Activated naive CD4-positive, alpha-beta T cell treated with anti-CD3 and anti-CD28 coated beads, Interleukin-2, amount 50 U/mL, for 16 hours (primary cell): ENCODE measurements around the gene VNN1.
"Not testable (repeated sequence)": the region's sequence is repeated elsewhere in the genome, so short reads cannot be mapped to it uniquely, and the experiment has no call there.

ENCODE experiments used
- DNase-seq: peaks from one replicate; pipeline ENCODE4 v3.0.0-alpha.2; 2020

The VNN1 gene

DNA sequence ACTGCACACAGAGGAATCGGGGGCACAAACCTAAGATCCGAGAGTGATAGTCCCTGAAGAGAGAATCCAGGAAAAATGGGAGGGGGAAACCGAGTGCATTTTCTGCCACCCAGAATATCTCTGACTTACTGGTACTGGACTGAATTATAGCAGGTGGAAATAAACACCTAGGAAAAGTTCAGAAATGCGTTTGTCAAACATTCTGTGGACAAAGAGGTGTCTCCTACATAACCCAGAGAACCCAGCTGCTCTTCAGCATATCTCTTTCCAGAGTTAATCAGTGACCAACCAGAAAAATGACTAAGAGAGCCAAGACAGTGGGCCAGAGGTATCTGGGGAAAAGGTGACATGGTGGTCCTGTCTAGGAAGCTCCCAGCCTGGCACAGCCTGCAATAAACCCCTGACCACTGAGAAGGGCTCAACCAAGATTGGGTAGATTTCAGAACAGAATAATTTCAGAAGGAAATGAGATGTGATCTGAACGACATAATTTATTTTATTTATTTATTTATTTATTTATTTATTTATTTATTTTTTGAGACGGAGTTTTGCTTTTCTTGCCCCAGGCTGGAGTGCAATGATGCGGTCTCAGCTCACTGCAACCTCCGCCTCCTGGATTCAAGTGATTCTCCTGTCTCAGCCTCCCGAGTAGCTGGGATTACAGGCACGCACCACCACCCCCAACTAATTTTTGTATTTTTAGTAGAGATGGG, 6.0 kb upstream of the VNN1 start:
- DNase-seq, result no peak

DNA sequence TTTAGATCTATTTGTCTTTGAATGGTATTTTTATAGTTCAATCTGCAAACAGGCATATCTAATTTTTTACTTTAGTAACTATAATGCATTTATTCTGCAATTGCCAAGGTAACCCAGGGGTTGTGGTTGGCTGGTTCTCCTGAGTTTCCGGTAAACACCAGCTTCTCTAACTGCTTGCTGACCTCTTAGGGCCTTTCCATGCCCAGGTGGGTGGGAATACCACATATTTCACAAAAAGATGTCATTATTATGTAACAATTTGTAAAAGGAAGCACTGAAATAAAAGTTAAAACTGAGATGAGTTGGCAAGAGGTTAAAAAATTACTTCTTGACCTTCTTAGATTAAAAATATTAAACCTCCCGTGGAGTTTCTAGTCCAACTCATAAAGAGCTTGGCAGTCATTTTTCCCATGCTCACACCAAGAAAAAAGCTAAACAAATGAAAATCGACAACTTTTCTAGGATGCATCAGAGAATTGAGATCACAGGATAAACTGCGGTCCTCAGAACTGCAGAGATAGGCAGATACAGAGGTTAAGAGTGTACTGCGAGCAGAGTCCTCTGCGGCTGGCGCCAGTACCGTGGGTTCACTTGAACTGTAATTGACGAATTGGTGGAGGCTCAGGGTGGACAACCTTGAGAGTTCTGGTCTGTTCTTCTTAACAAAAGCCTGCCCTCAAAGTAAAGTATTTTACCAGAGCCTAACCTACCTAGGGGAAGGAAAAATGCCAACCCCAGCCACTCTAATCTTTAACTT, 2.2 kb upstream of the VNN1 start:
- no peak for DNase-seq

DNA sequence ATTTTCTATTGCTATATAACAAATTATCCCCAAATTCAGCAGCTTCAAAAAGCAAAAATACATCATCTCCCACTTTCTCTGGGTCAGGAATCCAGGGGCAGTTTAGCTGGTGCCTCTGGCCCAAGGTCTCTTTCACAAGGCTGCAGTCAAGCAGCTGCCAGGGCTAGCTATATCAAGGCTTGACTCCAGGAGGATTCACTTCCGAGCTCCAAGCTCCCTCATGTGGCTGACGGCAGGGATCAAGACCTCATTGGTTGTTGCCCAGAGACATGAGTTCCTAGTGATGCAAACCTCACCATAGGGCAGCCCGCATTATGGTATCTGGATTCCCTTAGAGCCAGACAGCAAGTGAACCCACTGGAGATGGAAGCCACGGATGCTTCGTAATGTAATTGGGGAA, 1.3 kb upstream of the VNN1 start:
- no peak for DNase-seq

DNA sequence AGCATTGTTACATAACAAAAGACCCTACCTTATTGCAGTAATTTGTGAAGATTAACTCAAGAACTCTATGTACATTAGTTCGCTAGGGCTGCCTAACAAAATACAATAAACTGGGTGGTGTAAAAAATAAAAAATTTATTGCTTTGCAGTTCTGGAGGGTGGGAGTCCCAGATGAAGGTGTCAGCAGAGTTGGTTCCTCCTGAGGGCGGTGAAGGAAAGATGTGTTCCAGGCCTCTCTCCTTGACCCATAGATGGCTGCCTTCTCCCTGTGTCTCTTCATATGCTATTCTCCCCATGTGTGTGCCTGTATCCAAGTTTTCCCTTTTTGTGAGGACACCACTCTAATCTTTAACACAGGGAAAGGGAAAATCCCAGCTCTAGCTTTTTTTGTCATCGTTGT, 305 bp upstream of the VNN1 start:
- DNase-seq, result no peak

- DNase-seq, result no peak
Measured at GRCh38 chr6:132712366-132712765, 1.5 kb downstream of the VNN1 start.

GRCh38 chr6:132708771-132709170, 5.1 kb downstream of the VNN1 start:
- DNase-seq, result no peak

GRCh38 chr6:132708002-132708401, 5.9 kb downstream of the VNN1 start:
- DNase-seq, result no peak

DNA sequence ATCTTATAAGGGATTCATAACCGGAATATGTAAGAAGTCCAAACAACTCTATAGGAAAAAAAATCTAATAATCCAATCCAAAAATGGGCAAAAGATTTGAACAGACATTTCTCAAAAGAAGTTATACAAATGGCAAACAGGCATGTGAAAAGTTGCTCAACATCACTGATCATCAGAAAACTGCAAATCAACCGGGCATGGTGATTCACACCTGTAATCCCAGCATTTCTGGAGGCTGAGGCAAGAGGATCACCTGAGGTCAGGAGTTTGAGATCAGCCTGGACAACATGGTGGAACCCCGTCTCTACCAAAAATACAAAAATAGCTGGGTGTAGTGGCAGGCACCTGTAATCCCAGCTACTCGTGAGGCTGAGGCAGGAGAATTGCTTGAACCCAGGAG, 7.1 kb downstream of the VNN1 start:
- not testable (repeated sequence) for DNase-seq

GRCh38 chr6:132703936-132704335, 9.9 kb downstream of the VNN1 start:
- no peak for DNase-seq

GRCh38 chr6:132698608-132699007, 15.2 kb downstream of the VNN1 start:
- no peak for DNase-seq

- DNase-seq, result no peak
Measured at GRCh38 chr6:132695773-132696172, 18.1 kb downstream of the VNN1 start.

GRCh38 chr6:132693478-132693877, 20.4 kb downstream of the VNN1 start:
- no peak for DNase-seq

DNA sequence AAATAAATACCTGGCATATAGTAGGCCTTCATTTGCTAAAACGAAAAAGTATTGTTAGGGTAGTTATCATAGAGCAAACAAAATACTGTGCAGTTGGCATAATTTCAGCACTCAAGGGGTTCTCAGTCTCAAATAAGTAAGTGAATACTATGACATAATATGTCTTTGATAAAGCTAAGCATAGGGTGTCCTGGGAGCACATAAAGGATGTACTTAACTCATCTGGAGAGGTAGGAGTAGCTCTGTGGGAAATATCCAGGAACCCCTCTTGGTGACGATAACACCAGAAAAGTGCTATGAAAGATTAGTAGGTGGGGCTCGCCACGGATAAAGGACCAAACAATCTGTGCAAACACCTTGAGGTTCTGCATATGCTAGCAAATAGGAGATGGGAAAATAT, 23.2 kb downstream of the VNN1 start:
- DNase-seq, result no peak

- no peak for DNase-seq
Measured at GRCh38 chr6:132687306-132687705, 26.5 kb downstream of the VNN1 start.

DNA sequence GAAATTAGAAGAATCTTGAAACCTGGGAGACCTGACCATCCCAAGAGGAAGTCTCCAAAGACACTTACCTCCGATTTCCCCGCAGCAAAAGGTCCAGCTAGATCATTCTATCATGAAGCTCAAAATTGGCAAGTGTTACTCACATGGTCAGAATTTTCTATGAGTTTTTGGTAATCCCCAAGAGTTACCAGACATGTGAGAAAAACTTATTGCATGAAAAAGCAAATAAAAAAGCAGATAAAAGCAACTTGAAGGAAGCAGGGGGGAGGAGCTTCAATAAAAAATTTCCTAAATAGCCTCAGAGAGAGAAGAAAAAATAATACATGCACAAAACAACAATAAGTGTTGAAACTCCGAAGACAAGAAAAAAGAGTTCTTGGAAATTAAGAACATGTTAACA, 27.3 kb downstream of the VNN1 start:
- DNase-seq, result no peak

- DNase-seq, result no peak
Measured at GRCh38 chr6:132685009-132685408, 28.8 kb downstream of the VNN1 start.

DNA sequence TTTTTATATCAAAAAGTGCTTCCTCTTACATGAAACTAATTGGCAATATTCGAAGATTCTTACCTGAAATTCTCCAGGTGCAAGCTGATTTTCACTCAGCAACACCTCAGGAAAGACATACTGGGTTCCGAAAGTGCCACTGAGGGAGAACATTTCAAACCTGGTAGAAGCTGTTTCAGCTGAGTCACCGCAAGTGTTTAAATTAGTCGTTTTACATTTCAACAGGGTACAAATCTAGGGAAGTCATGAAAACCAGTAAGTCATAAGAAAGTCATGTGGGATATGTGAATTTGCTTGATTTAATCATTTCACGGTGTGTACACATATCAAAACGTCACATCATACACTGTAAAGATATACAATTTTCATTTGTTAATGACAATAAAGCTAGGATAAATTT, 29.6 kb downstream of the VNN1 start:
- DNase-seq, result no peak

DNA sequence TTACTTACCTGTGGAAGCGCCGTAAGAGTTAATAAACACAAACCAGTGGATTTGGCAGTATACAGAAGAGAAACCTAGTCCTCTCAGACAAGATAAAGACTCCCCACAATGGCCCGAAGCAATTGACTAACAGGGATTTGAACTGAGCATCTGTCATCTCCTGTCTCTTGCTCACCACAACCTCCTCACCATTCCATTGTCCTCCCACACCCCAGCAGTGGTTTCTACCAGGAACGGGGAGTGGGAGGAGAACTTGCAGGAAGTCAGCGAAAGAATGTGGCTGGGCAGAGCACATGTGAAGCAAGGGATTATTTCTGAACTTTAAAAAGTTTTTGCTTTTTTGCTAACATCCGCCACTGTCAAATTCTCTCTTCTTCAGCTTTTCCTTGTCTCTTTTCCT, 30.3 kb downstream of the VNN1 start:
- DNase-seq, result no peak

GRCh38 chr6:132679094-132679493, 34.8 kb downstream of the VNN1 start:
- not testable (repeated sequence) for DNase-seq

DNA sequence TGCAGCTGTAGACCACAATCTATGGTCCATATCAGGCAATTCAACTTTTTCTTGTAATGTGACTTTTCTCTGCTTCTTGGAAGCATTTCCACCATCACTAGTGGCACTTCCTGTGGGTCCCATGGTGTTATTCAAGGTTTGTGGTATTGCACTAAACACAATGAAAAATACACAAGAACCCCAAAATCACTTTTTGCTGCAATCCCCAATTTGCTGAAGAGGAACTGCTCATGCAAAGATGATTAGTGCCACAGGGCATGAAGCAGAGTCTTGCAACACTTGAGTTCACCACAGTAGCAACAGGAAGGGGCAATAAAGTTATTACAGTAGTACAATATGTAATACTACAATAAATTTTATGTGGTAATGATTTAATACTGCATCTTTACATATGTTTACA, 38.1 kb downstream of the VNN1 start:
- no peak for DNase-seq

DNA sequence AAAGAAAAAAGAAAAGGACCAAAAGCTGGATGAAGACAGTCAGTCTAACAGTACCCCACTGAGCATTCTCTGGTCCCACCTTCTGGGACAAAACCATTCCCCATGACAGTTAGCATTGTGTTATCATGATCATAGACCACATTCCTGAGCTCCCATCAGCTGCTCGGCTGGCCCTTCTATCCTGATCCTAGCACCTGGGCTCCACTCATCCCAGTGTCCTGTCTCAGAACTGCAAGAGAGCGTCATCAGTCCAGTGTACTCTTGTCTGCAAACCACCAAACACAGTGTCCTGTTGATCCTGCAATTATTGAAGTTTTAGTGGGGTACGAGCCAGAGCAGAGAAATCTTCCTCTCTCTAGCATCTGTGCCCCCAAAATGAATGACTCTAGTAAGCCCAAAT, 38.9 kb downstream of the VNN1 start:
- no peak for DNase-seq

DNA sequence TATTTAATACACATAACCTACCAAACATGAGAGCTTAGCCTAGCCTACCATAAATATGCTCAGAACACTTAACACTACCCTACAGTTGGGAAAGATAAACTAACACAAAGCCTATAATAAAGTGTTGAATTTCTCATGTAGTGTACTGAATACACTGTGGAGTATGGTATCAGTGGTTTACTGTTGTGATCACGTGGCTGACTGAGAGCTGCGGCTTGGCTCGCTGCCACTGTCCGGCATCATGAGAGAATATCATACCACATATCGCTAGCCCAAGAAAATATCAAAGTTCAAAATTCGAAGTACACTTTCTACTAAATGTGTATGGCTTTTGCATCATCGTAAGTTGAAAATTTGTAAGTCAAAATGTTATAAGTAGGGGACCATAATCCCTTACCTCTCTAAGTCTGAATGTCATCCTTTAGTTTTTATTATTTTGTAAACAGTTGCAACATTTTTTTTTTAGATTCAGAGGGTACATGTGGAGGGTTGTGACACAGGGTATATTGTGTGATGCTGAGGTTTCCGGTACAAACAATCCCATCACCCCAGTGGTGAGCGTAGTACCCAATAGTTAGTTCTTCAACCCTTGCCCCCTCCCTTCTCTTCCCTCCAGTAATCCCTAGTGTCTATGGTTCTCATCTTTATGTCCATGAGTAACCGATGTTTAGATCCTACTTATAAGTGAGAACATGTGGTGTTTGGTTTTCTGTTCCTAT, 40.3 kb downstream of the VNN1 start:
- DNase-seq, result no peak

DNA sequence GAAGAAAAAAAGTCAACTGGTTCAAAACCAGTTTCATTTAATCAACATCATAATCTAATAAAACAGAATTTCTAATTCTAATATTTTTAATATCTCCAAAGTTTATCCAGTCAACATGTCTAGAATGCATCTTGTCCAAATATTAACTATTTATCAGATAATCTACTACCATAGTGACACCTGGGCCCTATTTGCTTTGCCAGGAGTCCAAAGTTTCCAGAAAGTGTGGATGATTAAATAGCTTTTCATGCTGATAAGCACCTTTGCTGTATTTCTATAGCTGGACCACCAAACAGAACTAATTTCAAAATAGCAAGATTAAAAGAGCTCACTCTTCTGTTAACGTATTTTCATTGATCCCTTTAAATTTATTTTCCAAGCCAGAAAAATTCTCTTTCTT, 42.6 kb downstream of the VNN1 start:
- no peak for DNase-seq

DNA sequence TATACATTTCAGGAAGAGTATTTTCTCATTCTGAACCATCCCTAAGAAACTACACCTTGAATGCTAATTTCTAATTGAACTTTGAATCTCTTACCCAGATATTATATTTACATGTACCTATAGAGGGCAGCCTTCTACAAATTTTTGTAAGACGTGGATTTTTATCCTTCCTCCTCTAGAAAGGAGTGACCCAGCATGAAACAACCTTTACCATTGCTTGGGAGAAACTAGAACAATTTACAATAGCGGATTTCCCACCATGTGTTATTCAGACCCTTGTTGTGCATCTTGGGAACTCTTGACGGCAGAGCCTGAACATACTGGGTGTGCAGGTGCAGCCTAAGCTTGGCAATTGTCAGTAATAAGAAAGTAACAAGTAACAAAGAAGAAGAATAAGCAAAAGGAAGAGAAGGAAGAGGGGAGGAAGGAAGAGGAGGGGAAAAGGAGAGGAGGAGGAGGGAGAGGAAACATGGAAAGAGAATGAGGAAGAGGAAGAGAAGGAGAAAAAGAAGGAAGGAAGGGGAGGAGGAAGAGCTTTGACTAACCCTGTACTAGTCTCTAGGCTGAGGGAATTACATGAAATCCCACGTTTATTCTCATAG, 44.1 kb downstream of the VNN1 start:
- no peak for DNase-seq
